NCI-H1930 (cell line): ENCODE results near the gene G3BP2.
"Not testable (repeated sequence)": the region's sequence is repeated elsewhere in the genome, so short reads cannot be mapped to it uniquely, and the experiment has no call there.

Source experiments
- DNase-seq, 2 experiments: peaks; one replicate each; lab custom pipeline; 2025; lab: John Stamatoyannopoulos, UW

Gene G3BP2

DNA sequence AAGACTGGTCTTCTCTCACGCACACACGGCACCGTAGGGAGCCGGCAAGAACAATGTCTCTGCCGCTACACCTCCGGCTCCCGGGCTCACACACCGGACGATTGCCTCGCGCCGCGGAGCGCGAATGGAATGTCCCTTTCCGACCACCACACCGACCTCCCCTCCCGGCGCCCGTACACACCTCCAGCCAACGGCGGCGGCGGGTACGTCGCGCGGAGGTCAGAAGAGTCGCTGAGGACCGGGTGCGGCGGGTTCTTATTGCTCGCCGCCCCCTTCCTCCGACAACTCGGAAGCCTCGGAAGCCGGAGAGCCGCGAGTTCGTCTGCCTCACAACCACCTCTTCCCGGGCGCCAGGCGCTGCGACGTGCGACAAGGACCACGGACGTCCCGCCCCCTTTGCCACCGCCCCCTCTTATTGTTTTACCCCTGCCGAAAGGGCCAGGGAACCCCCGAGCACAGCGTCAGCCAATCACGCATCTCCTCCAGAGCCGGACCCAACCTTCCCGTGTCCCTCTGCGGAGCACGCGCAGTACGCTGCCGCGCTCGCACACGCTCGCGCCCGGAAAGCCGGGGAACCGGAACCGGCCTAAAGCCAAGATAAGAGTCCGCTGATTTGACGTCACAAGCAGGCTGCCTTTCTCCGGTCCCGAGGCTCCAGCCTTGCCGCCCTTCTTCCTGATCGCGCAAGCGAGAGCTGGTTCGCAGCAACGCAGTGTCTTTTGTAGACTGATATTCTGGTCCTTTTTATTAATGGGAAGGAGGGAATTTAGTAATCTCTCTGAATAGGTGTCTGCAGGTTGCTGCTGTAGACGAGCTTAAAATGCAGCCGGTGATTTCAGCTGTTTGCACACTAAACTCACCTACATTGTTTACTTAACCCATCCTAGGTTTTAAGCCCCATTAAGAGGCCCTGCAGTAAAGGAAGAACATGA is at the start of gene G3BP2:
Gene G3BP2 (minus strand): TSS at position 385 of the 932 bp plus-strand sequence. CDS start 11,386 bp downstream, outside the sequence.
- peak; percentile 97 to 98 for DNase-seq

DNA sequence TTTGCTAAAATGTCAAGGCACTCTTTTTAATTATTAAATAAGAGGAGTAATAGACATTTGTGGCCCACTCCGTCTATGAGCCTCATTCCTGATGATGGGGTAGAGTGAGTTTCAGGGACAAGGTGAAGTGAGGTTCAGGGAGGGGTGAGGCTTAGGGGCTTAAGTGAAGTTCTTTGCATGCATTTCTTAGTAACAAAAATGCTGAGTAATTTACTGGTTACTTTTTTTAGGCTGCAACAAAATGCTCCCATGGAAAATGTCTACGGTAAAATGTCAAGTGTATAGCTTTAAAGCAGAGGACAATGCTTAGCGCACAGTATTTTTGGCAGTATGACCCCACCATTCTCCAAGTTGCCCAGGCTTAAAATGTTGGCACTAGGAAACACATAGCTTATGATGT is 49.2 kb upstream of the G3BP2 start:
- no peak for DNase-seq

DNA sequence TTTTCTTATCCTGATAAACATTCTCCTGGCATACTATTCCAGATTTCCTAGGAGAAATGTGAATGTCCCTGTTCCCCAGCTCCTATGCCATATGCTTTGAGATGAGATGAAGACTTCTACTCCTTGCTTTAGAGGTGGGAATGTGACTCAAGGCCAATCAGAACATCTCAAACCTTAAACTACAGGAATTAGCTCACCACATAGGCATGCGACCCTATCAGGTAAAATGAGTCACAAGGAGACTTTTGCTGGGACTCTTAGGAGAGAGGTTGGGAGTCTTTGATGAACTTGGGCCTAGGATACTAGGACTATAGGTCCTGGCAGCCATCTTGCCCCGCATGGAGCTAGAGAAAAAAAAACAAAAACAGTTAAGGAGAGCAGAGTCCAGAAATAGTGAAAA is 45.3 kb upstream of the G3BP2 start:
- no peak for DNase-seq

GRCh38 chr4:75717408-75717807 is 44.2 kb upstream of the G3BP2 start:
- DNase-seq, result no peak

GRCh38 chr4:75716054-75716453 is 42.8 kb upstream of the G3BP2 start:
- not testable (repeated sequence) for DNase-seq

DNA sequence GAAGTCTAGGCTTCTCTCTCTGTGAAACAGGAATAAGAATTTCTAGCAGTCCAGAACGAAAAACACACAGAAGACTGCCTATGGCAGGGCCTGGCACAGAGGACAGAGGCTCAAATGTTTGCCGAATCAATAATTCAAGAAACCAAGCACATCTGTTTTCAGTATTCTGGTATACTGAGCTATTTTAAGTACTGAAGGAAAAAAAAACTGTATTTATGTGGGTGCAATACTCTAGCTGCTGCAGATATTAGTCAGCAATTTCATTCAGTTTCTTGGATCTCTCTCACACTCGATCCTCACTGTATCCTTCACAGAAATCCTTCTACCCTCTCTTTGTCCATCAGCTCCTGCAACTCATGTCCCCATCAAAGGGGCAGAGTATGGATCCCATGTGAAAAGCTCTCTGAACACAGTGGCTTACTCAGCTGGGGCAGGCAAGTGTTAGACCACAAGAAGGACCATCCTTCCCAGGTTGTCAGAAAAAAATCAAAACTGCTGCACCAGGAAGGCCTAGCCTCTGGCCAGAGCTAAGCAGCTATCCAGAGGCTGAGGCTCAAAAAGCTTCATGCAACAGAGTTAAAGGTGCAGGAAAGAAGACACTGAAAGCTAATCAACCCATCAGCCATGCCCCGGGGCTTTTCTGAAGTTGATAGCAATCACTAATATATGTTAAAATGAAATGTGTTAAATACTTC is 42.0 kb upstream of the G3BP2 start:
- no peak for DNase-seq

GRCh38 chr4:75714704-75715103 is 41.5 kb upstream of the G3BP2 start:
- DNase-seq, result no peak

DNA sequence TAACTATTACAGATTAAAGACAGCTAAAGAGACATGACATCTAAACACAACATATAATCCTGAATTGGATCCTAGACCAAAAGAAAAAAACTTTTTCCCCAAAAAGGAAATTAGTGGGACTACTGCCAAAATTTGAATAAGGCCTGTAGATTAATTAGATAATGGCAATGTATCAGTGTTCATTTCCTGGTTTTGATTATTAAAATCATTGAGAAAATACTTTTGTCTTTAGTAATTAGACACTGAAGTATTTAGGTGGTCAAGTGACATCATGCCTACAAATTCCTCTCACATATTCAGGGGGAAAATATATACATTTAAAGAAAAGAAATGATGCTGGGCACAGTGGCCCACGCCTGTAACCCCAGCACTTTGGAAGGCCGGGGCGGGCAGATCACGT is 40.8 kb upstream of the G3BP2 start:
- DNase-seq, result no peak

DNA sequence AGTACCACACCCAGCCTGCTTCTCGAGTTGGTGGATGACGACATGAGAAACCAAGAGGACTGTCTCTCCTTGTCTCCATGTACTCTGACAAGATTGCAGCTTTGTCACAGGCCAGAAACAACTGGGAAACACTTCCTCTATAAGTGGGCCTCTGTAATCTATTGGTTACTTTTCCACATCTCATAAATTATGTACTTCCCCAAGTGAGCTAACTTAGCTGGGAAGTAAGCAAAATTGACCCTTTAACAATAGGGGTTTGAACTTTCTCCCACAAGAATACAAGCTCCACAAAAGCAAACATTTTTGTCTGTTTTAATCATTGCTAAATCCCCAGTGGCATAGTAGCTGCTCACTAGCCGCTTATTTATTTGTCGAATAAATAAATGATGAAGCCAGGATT is 37.0 kb upstream of the G3BP2 start:
- DNase-seq, result no peak

- DNase-seq, result no peak
Observed at GRCh38 chr4:75708218-75708691, 35.0 kb upstream of the G3BP2 start.

- no peak for DNase-seq
Observed at GRCh38 chr4:75705198-75705977, 32.2 kb upstream of the G3BP2 start.

DNA sequence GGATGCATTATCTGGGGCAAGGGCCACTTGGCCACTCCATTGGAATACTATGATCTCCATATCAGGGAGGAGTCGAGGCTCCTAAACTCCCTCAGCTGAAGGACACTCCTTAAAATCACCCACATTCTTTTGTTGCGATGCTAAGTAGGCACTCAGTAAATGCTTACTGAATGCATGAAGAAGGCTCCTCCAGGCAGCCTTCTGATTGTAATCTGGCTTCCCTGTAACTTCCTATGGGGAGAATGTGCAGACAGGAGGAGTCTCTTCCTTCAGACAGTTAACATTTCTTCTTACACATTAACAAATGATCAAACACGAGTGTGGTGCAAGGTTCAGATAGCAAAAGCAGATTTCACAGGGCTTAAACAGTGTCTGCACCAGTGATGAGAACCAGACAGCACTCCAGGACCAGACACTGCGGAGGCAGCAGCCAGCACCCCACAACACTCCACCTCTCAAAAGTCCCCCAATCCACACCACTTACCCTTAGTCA is 29.8 kb upstream of the G3BP2 start:
- DNase-seq, result no peak

GRCh38 chr4:75699299-75699698 is 26.1 kb upstream of the G3BP2 start:
- DNase-seq, result no peak

DNA sequence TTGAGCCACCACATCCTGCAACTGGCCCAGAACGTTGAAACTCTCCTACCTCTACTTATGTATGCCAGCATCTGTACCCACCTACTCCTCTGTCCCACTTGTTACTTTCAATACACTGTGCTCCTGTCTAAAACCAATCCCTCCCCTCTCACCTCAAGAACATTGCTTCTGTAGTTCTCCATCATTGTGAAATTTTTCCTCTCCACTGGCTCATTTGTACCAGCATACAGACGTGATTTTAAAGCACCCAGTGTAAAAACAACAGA is 25.7 kb upstream of the G3BP2 start:
- DNase-seq, result no peak

DNA sequence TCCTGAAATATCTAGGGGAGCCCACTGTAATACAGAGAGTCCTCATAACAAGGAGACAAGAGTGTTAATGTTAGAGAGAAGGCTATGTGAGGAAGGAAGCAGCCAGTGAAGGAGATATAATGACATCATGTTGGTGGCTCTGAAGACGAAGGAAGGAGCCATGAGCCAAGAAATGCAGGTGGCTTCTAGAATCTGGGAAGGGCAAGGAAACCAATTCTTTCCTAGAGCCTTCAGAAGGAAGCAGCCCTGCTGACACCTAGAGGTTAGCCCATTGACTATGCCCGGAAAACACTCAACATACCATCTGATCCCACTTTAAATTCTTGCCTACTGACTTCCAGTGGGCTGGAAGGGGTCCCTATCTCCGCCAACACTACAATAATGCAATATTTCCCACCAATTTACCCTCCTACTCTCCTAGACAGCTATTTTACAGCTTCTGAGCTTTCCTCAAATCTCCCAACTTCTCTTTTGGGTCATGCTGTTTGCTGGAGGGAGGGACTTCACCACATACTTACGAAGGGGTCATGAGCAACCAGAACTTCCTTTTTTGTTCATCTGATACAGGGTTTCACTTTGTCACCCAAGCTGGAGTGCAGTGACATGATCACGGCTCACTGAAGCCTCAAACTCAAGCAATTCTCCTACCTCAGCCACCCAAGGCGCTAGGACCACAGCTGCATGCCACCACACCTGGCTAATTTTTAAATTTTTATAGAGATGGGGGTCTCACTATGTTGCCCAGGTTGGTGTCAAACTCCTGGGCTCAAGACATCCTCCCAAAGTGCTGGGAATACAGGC is 25.2 kb upstream of the G3BP2 start:
- DNase-seq, result no peak

DNA sequence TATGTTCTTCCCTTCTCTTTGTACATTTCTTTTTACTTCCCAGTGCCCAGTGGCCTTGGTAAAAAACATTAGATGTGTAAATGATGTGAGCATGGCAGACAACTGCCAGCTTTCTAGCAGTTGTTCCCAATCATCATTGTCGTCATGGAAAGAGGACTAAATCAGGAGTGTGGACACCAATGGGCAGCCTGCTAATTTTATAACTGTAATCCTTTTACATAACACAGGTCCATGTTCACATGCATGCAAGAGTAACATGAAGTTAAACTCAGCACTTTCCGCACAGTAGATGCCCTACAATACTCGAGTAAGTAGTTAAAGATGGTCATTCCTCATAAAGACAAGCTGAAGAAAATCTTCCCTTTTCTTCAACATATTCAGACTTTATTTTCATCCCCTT is 23.4 kb upstream of the G3BP2 start:
- no peak for DNase-seq

GRCh38 chr4:75696071-75696470 is 22.9 kb upstream of the G3BP2 start:
- no peak for DNase-seq

DNA sequence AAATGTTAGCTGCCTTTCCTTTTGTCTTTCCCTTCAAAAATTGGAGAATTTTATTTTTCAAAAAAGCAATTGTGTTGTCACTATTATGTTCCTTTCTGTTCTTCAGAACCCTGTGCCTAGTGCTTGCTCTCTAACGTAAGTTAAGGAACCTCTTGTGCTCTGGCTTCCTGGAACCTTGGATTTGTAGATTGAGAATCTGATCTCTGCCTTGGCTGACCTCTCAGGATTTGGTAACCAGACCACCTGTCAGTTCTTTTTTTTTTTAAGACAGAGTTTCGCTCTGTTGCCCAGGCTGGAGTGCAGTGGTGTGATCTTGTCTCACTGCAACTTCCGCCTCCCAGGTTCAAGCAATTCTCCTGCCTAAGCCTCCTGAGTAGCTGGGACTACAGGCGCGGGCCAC is 18.9 kb upstream of the G3BP2 start:
- DNase-seq, result not testable (repeated sequence)

- DNase-seq, result not testable (repeated sequence)
Observed at GRCh38 chr4:75687125-75687524, 13.9 kb upstream of the G3BP2 start.

GRCh38 chr4:75686346-75686745 is 13.1 kb upstream of the G3BP2 start:
- no peak for DNase-seq

DNA sequence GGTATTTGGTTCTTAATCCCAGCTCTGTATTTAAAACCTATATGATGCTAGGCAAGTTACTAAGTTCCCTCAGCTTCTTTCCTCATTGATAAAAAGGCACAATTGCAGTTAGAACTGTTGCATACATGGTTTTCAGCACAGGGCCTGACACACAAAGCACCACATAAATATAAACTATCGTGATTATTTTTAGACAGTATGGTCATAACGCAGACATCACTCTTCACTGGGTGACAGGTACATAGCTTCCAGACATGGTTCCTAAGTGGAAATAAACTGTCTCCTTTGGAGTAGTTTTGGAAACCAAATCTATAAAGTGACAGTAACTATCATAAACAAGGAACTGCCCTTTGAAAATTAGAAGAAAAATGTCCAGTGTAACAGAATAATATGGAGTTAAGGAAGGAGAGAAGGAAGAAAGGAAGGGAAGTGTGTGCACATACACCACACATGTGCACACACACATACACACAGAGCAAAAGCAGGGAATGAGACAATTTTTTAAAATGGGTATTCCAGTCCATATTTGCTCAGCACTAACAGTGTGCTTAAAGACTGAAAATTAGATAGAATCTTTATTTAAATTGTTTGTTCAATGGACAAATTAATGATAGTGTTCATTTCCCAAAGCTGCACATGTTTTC is 12.5 kb upstream of the G3BP2 start:
- DNase-seq, result no peak
